ENCODE results near the gene CDIP1. TPM values are rescaled to one million over a fixed set of nuclear protein-coding genes. Genes with fewer than 3 reads are reported as not detected.
A peak's percentile ranks its signal among the peaks of the same experiment; 100 is the strongest.

Gene CDIP1
- total RNA-seq, 1 experiment from 2014 or later: 49.7 TPM

- H3K4me1 ChIP-seq (ENCODE audit: insufficient read depth, low read length): no peaks in the 10 kb centered on the region
- no peaks in the 10 kb centered on the region for H3K23me2 ChIP-seq (ENCODE audit: insufficient read length, low read depth, low read length, poor library complexity, severe bottlenecking)
- no peak overlapping the region for H3K14ac ChIP-seq (ENCODE audit: insufficient read depth, low read length)
- no peak overlapping the region for H3K56ac ChIP-seq (ENCODE audit: insufficient read length, low read depth, low read length)
- H4K91ac ChIP-seq (ENCODE audit: insufficient read length, low read depth, low read length): no peak overlapping the region
- H3K9me3 ChIP-seq (ENCODE audit: control insufficient read depth, low read depth, low read length): no peaks in the 10 kb centered on the region
- no peak overlapping the region for H4K5ac ChIP-seq (ENCODE audit: insufficient read length, low read depth, low read length)
- no peaks in the 10 kb centered on the region for H3K79me2 ChIP-seq (ENCODE audit: insufficient read depth, low read length)
- no peaks in the 10 kb centered on the region for H3K27me3 ChIP-seq (ENCODE audit: insufficient read depth, low read length)
- no peaks in the 10 kb centered on the region for H4K20me1 ChIP-seq (ENCODE audit: control insufficient read depth, insufficient read depth, insufficient read length)
- H3K27ac ChIP-seq (ENCODE audit: insufficient read length, low read depth, low read length): no peak overlapping the region
- no CpG with 5 or more reads among the region's 5 CpGs for WGBS (ENCODE audit: extremely low coverage, insufficient read length, low lambda C conversion rate)
- H3K4me2 ChIP-seq (ENCODE audit: insufficient read depth, insufficient read length, low read length): no peak overlapping the region
- H2BK15ac ChIP-seq (ENCODE audit: low read depth, low read length): no peak overlapping the region
- Mint-ChIP-seq H3K27ac (peak overlapping the region in 2 of 3 experiments; percentile 68 to 96; a peak in 4 of 7 replicates), H3K36me3 (ENCODE audit: insufficient read depth in 1 of 3, low read depth in 3 of 3) (peaks cover 16 to 54% (median 44%) of the 10 kb centered on the region in 3 experiments; a peak in 6 of 7 replicates), H3K4me3 (no peak overlapping the region), H3K27me3 (ENCODE audit: low read depth) (no peaks in the 10 kb centered on the region; the same call in 1 of the 2 replicates), H3K4me1 (peaks cover 14 to 24% of the 10 kb centered on the region in 2 experiments), H3K9me3 (no peaks in the 10 kb centered on the region)
- no peak overlapping the region for H4K8ac ChIP-seq (replicated peaks; ENCODE audit: insufficient read length, low read depth, low read length)
- no peak for TF ChIP-seq CTCF (conservative IDR thresholded peaks at IDR 0.05)
- H2BK20ac ChIP-seq (ENCODE audit: low read depth, low read length, poor library complexity, severe bottlenecking): no peak overlapping the region
- no peak overlapping the region for H3K23ac ChIP-seq (ENCODE audit: insufficient read length, low read depth, low read length)
- no peak overlapping the region for H2BK5ac ChIP-seq (ENCODE audit: insufficient read length, low read length)
- H2BK120ac ChIP-seq (ENCODE audit: low read depth, low read length, poor library complexity, severe bottlenecking): no peak overlapping the region
- no peak overlapping the region for H2AFZ ChIP-seq (ENCODE audit: low read length)
- H3T11ph ChIP-seq (ENCODE audit: low read length): no peak overlapping the region
- H3K9ac ChIP-seq (ENCODE audit: extremely low read depth, insufficient read length, low read length): no peak overlapping the region
- no peak overlapping the region for H2AK5ac ChIP-seq (ENCODE audit: insufficient read length, low read length)
- H2BK12ac ChIP-seq (ENCODE audit: insufficient read length, low read depth, low read length): no peak overlapping the region
- H3K4ac ChIP-seq (ENCODE audit: low read depth, low read length): no peak overlapping the region
- no peaks in the 10 kb centered on the region for H3K79me1 ChIP-seq (ENCODE audit: insufficient read depth, low read depth, low read length, poor library complexity, severe bottlenecking)
- H3K18ac ChIP-seq (ENCODE audit: insufficient read length, low read depth, low read length): no peak overlapping the region
- DNase-seq: no peak
These were observed 77.7 kb downstream of the CDIP1 start for GRCh38 chr16:4460936-4461249.

Other genes starting within 250 kb of the CDIP1 start
- 14.3 and 14.9 TPM in 2 replicates for gene GLIS2, start 222.7 kb downstream of the CDIP1 start, total RNA-seq (2021)
- 80.4 and 81.8 TPM in 2 replicates for gene PAM16, start 187.5 kb downstream of the CDIP1 start, total RNA-seq (2021)
- 10.8 and 11.0 TPM in 2 replicates for gene VASN, start 166.9 kb downstream of the CDIP1 start, total RNA-seq (2021)
- 33.8 and 38.4 TPM in 2 replicates for gene CORO7, start 122.2 kb downstream of the CDIP1 start, total RNA-seq (2021)
- gene DNAJA3, start 112.9 kb downstream of the CDIP1 start, total RNA-seq (2021): 56.2 and 60.5 TPM in 2 replicates
- 74.1 and 78.9 TPM in 2 replicates for gene NMRAL1, start 64.1 kb downstream of the CDIP1 start, total RNA-seq (2021)
- 44.4 and 45.7 TPM in 2 replicates for gene HMOX2, start 62.4 kb downstream of the CDIP1 start, total RNA-seq (2021)
- 1.4 and 2.0 TPM in 2 replicates for gene C16orf96, start 17.6 kb upstream of the CDIP1 start, total RNA-seq (2021)
- 80.9 and 81.7 TPM in 2 replicates for gene UBALD1, start 76.1 kb upstream of the CDIP1 start, total RNA-seq (2021)
- 91.6 and 93.9 TPM in 2 replicates for gene MGRN1, start 86.1 kb upstream of the CDIP1 start, total RNA-seq (2021)
- 49.4 and 50.0 TPM in 2 replicates for gene NUDT16L1, start 154.8 kb upstream of the CDIP1 start, total RNA-seq (2021)
- gene ANKS3, start 195.5 kb upstream of the CDIP1 start, total RNA-seq (2021): 27.3 and 32.0 TPM in 2 replicates
- 0.33 and 0.39 TPM in 2 replicates for gene DNAAF8, start 195.8 kb upstream of the CDIP1 start, total RNA-seq (2021)
- gene ZNF500, start 228.4 kb upstream of the CDIP1 start, total RNA-seq (2021): 15.9 and 18.3 TPM in 2 replicates
- 0.48 TPM in 1 of 2 replicates, not detected in the other for gene SEPTIN12, start 249.6 kb upstream of the CDIP1 start, total RNA-seq (2021)